Breast epithelium (tissue), 4 donors: ENCODE results near the gene NOX3. TPM values are rescaled to one million over a fixed set of nuclear protein-coding genes. Genes with fewer than 3 reads are reported as not detected.

Source experiments
- DNase-seq, 2 donors: peaks; one replicate each; pipeline ENCODE4 v3.0.0-alpha.2; 2019; ENCODE audit warnings: low spot score in 2 of 2
- H3K27ac ChIP-seq, 2 donors: fragments of 200-600 bp; sonication (generic) in 1 of 2; one replicate each; pipeline ENCODE4 v1.5.1; 2016 to 2019; ENCODE audit warnings: mild to moderate bottlenecking in 1 of 2
- H3K27me3 ChIP-seq, 2 donors: fragments of 200-600 bp; sonication (generic) in 1 of 2; one replicate each; pipeline versions ENCODE4 v1.5.1 to v1.6.0; 2017 to 2019; ENCODE audit warnings: control low read depth in 1 of 2, mild to moderate bottlenecking in 1 of 2
- H3K36me3 ChIP-seq: fragments of 200-600 bp; one replicate; pipeline ENCODE4 v1.5.1; 2019
- H3K4me1 ChIP-seq, 2 donors: fragments of 200-600 bp; sonication (generic); one replicate each; pipeline ENCODE4 v1.5.1; 2016 to 2019; ENCODE audit warnings: control low read depth in 1 of 2
- H3K4me3 ChIP-seq, 3 donors: fragments of 200-600 bp; sonication (generic); 1 replicate in 2 of 3; 2 replicates in 1 of 3; pipeline ENCODE4 v1.5.1; 2016 to 2019; ENCODE audit warnings: mild to moderate bottlenecking in 3 of 3, moderate library complexity in 2 of 3
- H3K9me3 ChIP-seq, 2 donors: fragments of 200-600 bp; sonication (generic) in 1 of 2; one replicate each; pipeline ENCODE4 v1.5.1; 2016 to 2019; ENCODE audit warnings: control low read depth in 1 of 2
- POLR2A ChIP-seq: fragments of 450-650 bp; IDR thresholded peaks from one replicate; pipeline ENCODE4 v1.6.1; 2016; ENCODE audit warnings: antibody characterized with exemption, mild to moderate bottlenecking, moderate library complexity
- POLR2AphosphoS5 ChIP-seq, 3 donors: sonication (generic); formaldehyde crosslinking; IDR thresholded peaks; one replicate each; pipeline ENCODE4 v1.6.1; 2017; ENCODE audit warnings: antibody characterized with exemption in 3 of 3
- intact Hi-C: fragments of 100-400 bp; cut with DNase I; formaldehyde crosslinking; loops from one replicate; pipeline ENCODE4 v1.15.1; 2023; ENCODE audit warnings: low total_unique reads
- total RNA-seq, 3 donors: library from RNA; depleted of rRNA; stranded (reverse); fragments of >200 nt; gene quantifications; one replicate each; pipeline ENCODE4 v1.1.0, GENCODE V29; 2016
- TF ChIP-seq, protein P1 (sequence below), 3 donors: fragments of 450-650 bp; IDR thresholded peaks; one replicate each; pipeline ENCODE4 v1.5.1; 2016 to 2017; ENCODE audit warnings: antibody characterized with exemption in 3 of 3, mild to moderate bottlenecking in 3 of 3, moderate library complexity in 3 of 3

NOX3 gene
- total RNA-seq, 3 donors from 2014 or later = not detected

GRCh38 chr6:155347800-155348199, 107.8 kb downstream of the NOX3 start:
- Histone ChIP-seq H3K4me1 (no peaks in the 10 kb centered on the region), H3K4me3 (no peak overlapping the region), H3K36me3 (no peaks in the 10 kb centered on the region), H3K27me3 (no peaks in the 10 kb centered on the region), H3K9me3 (peaks cover 2 to 12% of the 10 kb centered on the region in 2 donors), H3K27ac (no peak overlapping the region)
- no peak for DNase-seq
- no peak for TF ChIP-seq POLR2AphosphoS5 (IDR thresholded peaks at IDR 0.05)
- TF ChIP-seq POLR2A = no peak
- TF ChIP-seq, protein P1, sequence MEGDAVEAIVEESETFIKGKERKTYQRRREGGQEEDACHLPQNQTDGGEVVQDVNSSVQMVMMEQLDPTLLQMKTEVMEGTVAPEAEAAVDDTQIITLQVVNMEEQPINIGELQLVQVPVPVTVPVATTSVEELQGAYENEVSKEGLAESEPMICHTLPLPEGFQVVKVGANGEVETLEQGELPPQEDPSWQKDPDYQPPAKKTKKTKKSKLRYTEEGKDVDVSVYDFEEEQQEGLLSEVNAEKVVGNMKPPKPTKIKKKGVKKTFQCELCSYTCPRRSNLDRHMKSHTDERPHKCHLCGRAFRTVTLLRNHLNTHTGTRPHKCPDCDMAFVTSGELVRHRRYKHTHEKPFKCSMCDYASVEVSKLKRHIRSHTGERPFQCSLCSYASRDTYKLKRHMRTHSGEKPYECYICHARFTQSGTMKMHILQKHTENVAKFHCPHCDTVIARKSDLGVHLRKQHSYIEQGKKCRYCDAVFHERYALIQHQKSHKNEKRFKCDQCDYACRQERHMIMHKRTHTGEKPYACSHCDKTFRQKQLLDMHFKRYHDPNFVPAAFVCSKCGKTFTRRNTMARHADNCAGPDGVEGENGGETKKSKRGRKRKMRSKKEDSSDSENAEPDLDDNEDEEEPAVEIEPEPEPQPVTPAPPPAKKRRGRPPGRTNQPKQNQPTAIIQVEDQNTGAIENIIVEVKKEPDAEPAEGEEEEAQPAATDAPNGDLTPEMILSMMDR (IDR thresholded peaks at IDR 0.05) = no peak
- intact Hi-C loops = no loop called here

- H3K27ac ChIP-seq = no peak overlapping the region
- H3K4me3 ChIP-seq = no peak overlapping the region
- H3K4me1 ChIP-seq = no peaks in the 10 kb centered on the region
- H3K27me3 ChIP-seq = no peaks in the 10 kb centered on the region
- intact Hi-C loops = no loop called here
- H3K36me3 ChIP-seq = no peaks in the 10 kb centered on the region
- TF ChIP-seq POLR2AphosphoS5 (IDR thresholded peaks at IDR 0.05) (no peak), POLR2A (no peak)
- TF ChIP-seq, protein P1 (IDR thresholded peaks at IDR 0.05) = no peak
- peaks cover 0 to 12% of the 10 kb centered on the region in 2 donors for H3K9me3 ChIP-seq
- DNase-seq = no peak
Observed at GRCh38 chr6:155346957-155347356, 108.7 kb downstream of the NOX3 start.

Other genes starting within 250 kb of the NOX3 start
- not detected for gene CLDN20, start 191.8 kb downstream of the NOX3 start, total RNA-seq
- gene TFB1M, start 141.4 kb downstream of the NOX3 start, total RNA-seq = 10 to 100 TPM in 2 of 3 donors, 1 to 10 TPM in 1; 9.9 to 28.5 (median 18.4) TPM